ENCODE measurements around the gene NNMT. TPM values are rescaled to one million over a fixed set of nuclear protein-coding genes. Genes with fewer than 3 reads are reported as not detected.

NNMT gene
- total RNA-seq, 1 experiment from 2014 or later, result not detected

- Histone ChIP-seq H3K36me3 (ENCODE audit: control insufficient read depth in 1 of 2, insufficient read depth in 2 of 2, low read length in 2 of 2) (no peaks in the 10 kb centered on the region), H4K20me1 (ENCODE audit: insufficient read depth) (no peaks in the 10 kb centered on the region), H3K4me2 (ENCODE audit: low read length) (no peak overlapping the region), H3K79me2 (ENCODE audit: insufficient read depth, low read length) (no peaks in the 10 kb centered on the region), H3K9me3 (ENCODE audit: control insufficient read depth in 1 of 2, insufficient read depth in 1 of 2, low read depth in 1 of 2, low read length in 2 of 2) (no peaks in the 10 kb centered on the region), H3K4me3 (replicated peaks in 1 of 2; ENCODE audit: low read depth in 1 of 2, low read length in 2 of 2) (no peak overlapping the region), H3K9ac (ENCODE audit: low read length) (no peak overlapping the region), H3K9me2 (ENCODE audit: insufficient read depth) (no peaks in the 10 kb centered on the region), H2AFZ (ENCODE audit: low read depth, low read length, poor library complexity, severe bottlenecking) (no peak overlapping the region), H3K4me1 (ENCODE audit: control insufficient read depth in 1 of 2, insufficient read depth in 2 of 2, low read length in 2 of 2) (no peaks in the 10 kb centered on the region; a peak in 1 of 4 replicates), H3K27ac (ENCODE audit: low read depth, low read length) (no peak overlapping the region), H3K27me3 (ENCODE audit: insufficient read depth, low read length) (peaks cover 21% of the 10 kb centered on the region; the same call in 1 of the 2 replicates)
- intact Hi-C loops (cut with micrococcal nuclease), result no loop called here
- TF ChIP-seq ATF3 (IDR thresholded peaks at IDR 0.05) (no peak), CTCF (IDR thresholded peaks at IDR 0.05 in 2 of 3, conservative IDR thresholded peaks at IDR 0.05 in 1 of 3; ENCODE audit: borderline replicate concordance in 1 of 3, insufficient read depth in 1 of 3, low read depth in 2 of 3, low read length in 2 of 3) (no peak), ZBTB33 (IDR thresholded peaks at IDR 0.05; ENCODE audit: extremely low read depth, insufficient replicate concordance, low read length) (no peak), EGR1 (IDR thresholded peaks at IDR 0.05; ENCODE audit: low read depth) (no peak), CEBPB (IDR thresholded peaks at IDR 0.05; ENCODE audit: low read depth) (no peak), ELF1 (IDR thresholded peaks at IDR 0.05; ENCODE audit: borderline replicate concordance, low read depth) (no peak), RAD21 (IDR thresholded peaks at IDR 0.05; ENCODE audit: low read depth) (no peak), POLR2A (IDR thresholded peaks at IDR 0.05; ENCODE audit: borderline replicate concordance, extremely low read depth, insufficient read depth, insufficient read length) (no peak), TCF7L2 (IDR thresholded peaks at IDR 0.05; ENCODE audit: borderline replicate concordance, extremely low read depth, insufficient read depth, insufficient read length) (no peak), EZH2phosphoT487 (IDR thresholded peaks at IDR 0.05; ENCODE audit: borderline replicate concordance) (no peak), CBX3 (IDR thresholded peaks at IDR 0.05; ENCODE audit: low read depth) (no peak), ZNF274 (IDR thresholded peaks at IDR 0.05; ENCODE audit: low read depth, low read length) (no peak)
- DNase-seq (ENCODE audit: low read depth, low spot score) (no peak), ATAC-seq (no peak)
- ChIA-PET POLR2A (no interaction called here), CTCF (no interaction called here), RAD21 (ENCODE audit: low non-redundant PET in 1 of 2, low total read pairs in 2 of 2, uncharacterized antibody in 2 of 2, unreplicated experiment in 2 of 2) (no interaction called here)
- BruUV-seq (replicated peaks), result no TSS peak
These were observed 11.5 kb downstream of the NNMT start for GRCh38 chr11:114307524-114308203.

Data from HCT116 (cell line).